Measurements from ENCODE around the gene SAMD14. TPM values are rescaled to one million over a fixed set of nuclear protein-coding genes. Genes with fewer than 3 reads are reported as not detected.
"Not testable (repeated sequence)": the region's sequence is repeated elsewhere in the genome, so short reads cannot be mapped to it uniquely, and the experiment has no call there.

Gene SAMD14
- total and polyA plus RNA-seq, 11 donors, result 0.44 to 3.9 (median 1.2) TPM

- Histone ChIP-seq H3K9me3 (no peaks in the 10 kb centered on the region), H3K27me3 (no peaks in the 10 kb centered on the region), H3K36me3 (peaks cover 0 to 25% (median 10%) of the 10 kb centered on the region in 9 donors), H3K4me1 (peaks cover 0 to 84% (median 64%) of the 10 kb centered on the region in 12 donors), H3K27ac (peak overlapping the region; percentile 45 to 97 (median 89)), H3K4me3 (no peak overlapping the region)
- intact Hi-C loops (cut with DNase I), result loop anchor here in 1 of 10 donors (5.0 kb wide), 1 partner anchor 37 kb away; no protein-coding TSS in a partner anchor
- 46 to 70% (median 55%) methylated on average over 16 to 20 of the region's 20 CpGs for WGBS, 4 donors
- TF ChIP-seq POLR2A (IDR thresholded peaks at IDR 0.05), result no peak
- no peak for TF ChIP-seq CTCF (IDR thresholded peaks at IDR 0.05)
- DNase-seq (peak in 3 of 5 donors; percentile 54 to 79 (median 78)), ATAC-seq (peak in 3 of 4 donors; percentile 1 to 13 (median 3))
Observed at GRCh38 chr17:50064253-50065001, 65.5 kb downstream of the SAMD14 start.

- peaks cover 0 to 18% (median 6%) of the 10 kb centered on the region in 9 donors for H3K36me3 ChIP-seq
- no peaks in the 10 kb centered on the region for H3K27me3 ChIP-seq
- H3K9me3 ChIP-seq, result no peaks in the 10 kb centered on the region
- no peak overlapping the region for H3K4me3 ChIP-seq
- DNase-seq, result peak in 1 of 5 donors; percentile 38
- H3K27ac ChIP-seq, result peak overlapping the region in 11 of 12 donors; percentile 78 to 97 (median 90)
- no peak for TF ChIP-seq CTCF (IDR thresholded peaks at IDR 0.05)
- intact Hi-C loops (cut with DNase I), result loop anchor here in 1 of 10 donors (5.0 kb wide), 1 partner anchor 36 kb away; no protein-coding TSS in a partner anchor
- WGBS, 4 donors, result 94 to 99% (median 95%) methylated on average over 8 of the region's 8 CpGs
- H3K4me1 ChIP-seq, result peaks cover 0 to 91% (median 69%) of the 10 kb centered on the region in 12 donors
- no peak for ATAC-seq
Observed at GRCh38 chr17:50063561-50064252, 66.3 kb downstream of the SAMD14 start.

- 45 to 55% (median 52%) methylated on average over 7 to 10 of the region's 10 CpGs for WGBS, 4 donors
- intact Hi-C loops (cut with DNase I), result loop anchor here in 1 of 10 donors (5.0 kb wide), 1 partner anchor 35 kb away; no protein-coding TSS in a partner anchor
Observed at GRCh38 chr17:50062293-50063243, 67.4 kb downstream of the SAMD14 start.

GRCh38 chr17:50061713-50062045, 68.3 kb downstream of the SAMD14 start:
- DNase-seq, ATAC-seq, H3K9me3 ChIP-seq, H3K36me3 ChIP-seq, H3K27me3 ChIP-seq: not testable (repeated sequence)
- H3K27ac ChIP-seq, result peak overlapping the region; percentile 63 to 97 (median 89)
- peak overlapping the region in 8 of 12 donors; percentile 8 to 43 (median 28) for H3K4me3 ChIP-seq
- intact Hi-C loops (cut with DNase I), result loop anchor here in 1 of 10 donors (5.0 kb wide), 1 partner anchor 34 kb away; no protein-coding TSS in a partner anchor
- 74 to 88% (median 80%) methylated on average over 8 to 10 of the region's 10 CpGs for WGBS, 4 donors
- peaks cover 0 to 99% (median 81%) of the 10 kb centered on the region in 12 donors for H3K4me1 ChIP-seq

More at GRCh38 chr17:50062293-50063243, 67.4 kb downstream of the SAMD14 start:
- no peaks in the 10 kb centered on the region for H3K9me3 ChIP-seq
- no peak for TF ChIP-seq CTCF (IDR thresholded peaks at IDR 0.05)
- peak in 1 of 2 donors; percentile 32 for TF ChIP-seq POLR2A (IDR thresholded peaks at IDR 0.05)
- peak; percentile 73 to 87 (median 79) for ATAC-seq
- H3K4me1 ChIP-seq, result peaks cover 0 to 99% (median 75%) of the 10 kb centered on the region in 12 donors
- peak overlapping the region in 7 of 12 donors; percentile 8 to 43 (median 29) for H3K4me3 ChIP-seq
- peak; percentile 86 to 93 (median 87) for DNase-seq
- peaks cover 0 to 6% (median 0%) of the 10 kb centered on the region in 9 donors for H3K36me3 ChIP-seq
- peak overlapping the region; percentile 63 to 97 (median 89) for H3K27ac ChIP-seq
- H3K27me3 ChIP-seq, result no peaks in the 10 kb centered on the region

Measured in heart left ventricle (tissue), 16 donors.